K562 (cell line): ENCODE measurements around the gene TSPAN13. TPM values are rescaled to one million over a fixed set of nuclear protein-coding genes. Genes with fewer than 3 reads are reported as not detected.

Experiments used
- CHD7 ChIP-seq: fragments of 200-600 bp; sonication (generic); IDR thresholded peaks from one replicate; pipeline ENCODE4 v1.6.1; 2012; ENCODE audit warnings: mild to moderate bottlenecking, low read depth, low read length, inconsistent platforms
- RBBP5 ChIP-seq: fragments of 200-600 bp; sonication (generic); IDR thresholded peaks from 2 replicates; pipeline ENCODE4 v1.6.1; 2012; ENCODE audit warnings: borderline replicate concordance, mild to moderate bottlenecking, low read length, control low read depth, inconsistent platforms; ENCODE audit not compliant: insufficient read depth, poor library complexity, severe bottlenecking
- ZNF274 ChIP-seq: IDR thresholded peaks from 2 replicates; pipeline ENCODE4 v1.6.1; 2011; ENCODE audit warnings: low read depth, mild to moderate bottlenecking, low read length, moderate library complexity, borderline replicate concordance
- ZNF584 ChIP-seq: fragments of 200-800 bp; sonication (Bioruptor generic); IDR thresholded peaks from 2 replicates; pipeline ENCODE4 v1.6.1; 2016; ENCODE audit warnings: low read depth, mild to moderate bottlenecking, missing genetic modification characterization, missing compliant biosample characterization
- polyA plus RNA-seq, 8 experiments: library from polyadenylated mRNA; depleted of rRNA in 4 of 8; stranded (reverse) in 5 of 8; unstranded in 3 of 8; fragments of >200 nt; fragmentation: Nextera tagmentation in 2 of 8; fragmentation: Illumina TruSeq in 1 of 8; extraction: Ambion mirVana in 2 of 8; extraction: Trizol in 1 of 8; gene quantifications; 2 replicates each; pipeline versions ENCODE4 v1.2.1 to v1.2.3, GENCODE V29; 2011 to 2014; ENCODE audit warnings: inconsistent platforms in 1 of 8, missing spikeins in 1 of 8
- total RNA-seq, 7 experiments: library from RNA; depleted of rRNA in 6 of 7; stranded (reverse); fragments of >200 nt in 6 of 7; fragmentation: Illumina TruSeq in 2 of 7; extraction: Trizol in 2 of 7; gene quantifications; 2 replicates each; pipeline versions ENCODE4 v1.2.1 to v1.2.3, GENCODE V29; 2011 to 2021; ENCODE audit warnings: low replicate concordance in 1 of 7
- TF ChIP-seq, protein P1 (sequence below): fragments of 150-350 bp; IDR thresholded peaks from 2 replicates; pipeline ENCODE4 v1.6.1; 2014; ENCODE audit warnings: low read depth, mild to moderate bottlenecking, low read length, borderline replicate concordance

Gene TSPAN13
- total and polyA plus RNA-seq, 9 of the 15 experiments (the other 6 are each of a cell fraction or from before 2014, with no cell fraction given), result 7.8 to 46.3 (median 20.0) TPM

GRCh38 chr7:16778476-16778875 is 24.9 kb downstream of the TSPAN13 start (continued):
- TF ChIP-seq RBBP5 (no peak), CHD7 (no peak), ZNF274 (no peak), ZNF584 (CRISPR knock-in tag) (no peak)
- TF ChIP-seq, protein P1, sequence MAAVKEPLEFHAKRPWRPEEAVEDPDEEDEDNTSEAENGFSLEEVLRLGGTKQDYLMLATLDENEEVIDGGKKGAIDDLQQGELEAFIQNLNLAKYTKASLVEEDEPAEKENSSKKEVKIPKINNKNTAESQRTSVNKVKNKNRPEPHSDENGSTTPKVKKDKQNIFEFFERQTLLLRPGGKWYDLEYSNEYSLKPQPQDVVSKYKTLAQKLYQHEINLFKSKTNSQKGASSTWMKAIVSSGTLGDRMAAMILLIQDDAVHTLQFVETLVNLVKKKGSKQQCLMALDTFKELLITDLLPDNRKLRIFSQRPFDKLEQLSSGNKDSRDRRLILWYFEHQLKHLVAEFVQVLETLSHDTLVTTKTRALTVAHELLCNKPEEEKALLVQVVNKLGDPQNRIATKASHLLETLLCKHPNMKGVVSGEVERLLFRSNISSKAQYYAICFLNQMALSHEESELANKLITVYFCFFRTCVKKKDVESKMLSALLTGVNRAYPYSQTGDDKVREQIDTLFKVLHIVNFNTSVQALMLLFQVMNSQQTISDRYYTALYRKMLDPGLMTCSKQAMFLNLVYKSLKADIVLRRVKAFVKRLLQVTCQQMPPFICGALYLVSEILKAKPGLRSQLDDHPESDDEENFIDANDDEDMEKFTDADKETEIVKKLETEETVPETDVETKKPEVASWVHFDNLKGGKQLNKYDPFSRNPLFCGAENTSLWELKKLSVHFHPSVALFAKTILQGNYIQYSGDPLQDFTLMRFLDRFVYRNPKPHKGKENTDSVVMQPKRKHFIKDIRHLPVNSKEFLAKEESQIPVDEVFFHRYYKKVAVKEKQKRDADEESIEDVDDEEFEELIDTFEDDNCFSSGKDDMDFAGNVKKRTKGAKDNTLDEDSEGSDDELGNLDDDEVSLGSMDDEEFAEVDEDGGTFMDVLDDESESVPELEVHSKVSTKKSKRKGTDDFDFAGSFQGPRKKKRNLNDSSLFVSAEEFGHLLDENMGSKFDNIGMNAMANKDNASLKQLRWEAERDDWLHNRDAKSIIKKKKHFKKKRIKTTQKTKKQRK, result no peak
